Stomach smooth muscle (tissue), 2 donors: ENCODE results near the gene SMARCA1.

Experiments
- H3K27ac ChIP-seq: one replicate; pipeline ENCODE4 v1.7.0; 2013; ENCODE audit warnings: mild to moderate bottlenecking, low read length, inconsistent platforms
- H3K27me3 ChIP-seq, 2 donors: one replicate each; pipeline ENCODE4 v1.7.0; 2013; ENCODE audit warnings: low read length in 2 of 2; ENCODE audit not compliant: insufficient read depth in 2 of 2, control insufficient read depth in 1 of 2
- H3K36me3 ChIP-seq, 2 donors: one replicate each; pipeline ENCODE4 v1.7.0; 2013; ENCODE audit warnings: low read length in 2 of 2; ENCODE audit not compliant: control insufficient read depth in 2 of 2, insufficient read depth in 2 of 2
- H3K4me1 ChIP-seq: one replicate; pipeline ENCODE4 v1.7.0; 2013; ENCODE audit warnings: low read length; ENCODE audit not compliant: control insufficient read depth, insufficient read depth
- H3K4me3 ChIP-seq, 2 donors: one replicate each; pipeline ENCODE4 v1.7.0; 2013; ENCODE audit warnings: low read length in 2 of 2
- H3K9ac ChIP-seq, 2 donors: one replicate each; pipeline ENCODE4 v1.7.0; 2013; ENCODE audit warnings: low read length in 2 of 2, mild to moderate bottlenecking in 1 of 2
- H3K9me3 ChIP-seq, 2 donors: one replicate each; pipeline ENCODE4 v1.7.0; 2013; ENCODE audit warnings: low read length in 2 of 2; ENCODE audit not compliant: control insufficient read depth in 2 of 2
- donor health status: healthy.
- donor health status: Pancreatic carcinoma.

SMARCA1 gene

DNA sequence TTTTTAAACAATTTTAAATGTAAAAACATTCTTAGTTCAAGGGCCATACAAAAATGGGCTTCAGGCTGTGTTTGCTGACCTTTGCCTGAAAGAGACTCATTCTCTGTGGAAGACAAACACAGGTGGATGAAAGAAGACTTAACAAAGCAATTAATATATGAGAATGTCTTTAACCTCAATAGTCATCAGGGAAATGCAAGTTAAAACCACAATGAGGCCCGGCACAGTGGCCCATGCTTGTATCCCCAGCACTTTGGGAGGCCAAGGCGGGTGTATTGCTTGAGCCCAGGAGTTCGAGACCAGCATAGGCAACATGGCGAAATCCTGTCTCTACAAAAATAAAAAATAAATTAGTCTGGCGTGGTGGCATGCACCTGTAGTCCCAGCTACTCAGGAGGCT is 7.1 kb upstream of the SMARCA1 start:
- Histone ChIP-seq H3K36me3 (no peaks in the 10 kb centered on the region), H3K4me3 (no peak overlapping the region), H3K27me3 (no peaks in the 10 kb centered on the region), H3K27ac (no peak overlapping the region), H3K4me1 (no peaks in the 10 kb centered on the region), H3K9me3 (no peaks in the 10 kb centered on the region), H3K9ac (no peak overlapping the region)

DNA sequence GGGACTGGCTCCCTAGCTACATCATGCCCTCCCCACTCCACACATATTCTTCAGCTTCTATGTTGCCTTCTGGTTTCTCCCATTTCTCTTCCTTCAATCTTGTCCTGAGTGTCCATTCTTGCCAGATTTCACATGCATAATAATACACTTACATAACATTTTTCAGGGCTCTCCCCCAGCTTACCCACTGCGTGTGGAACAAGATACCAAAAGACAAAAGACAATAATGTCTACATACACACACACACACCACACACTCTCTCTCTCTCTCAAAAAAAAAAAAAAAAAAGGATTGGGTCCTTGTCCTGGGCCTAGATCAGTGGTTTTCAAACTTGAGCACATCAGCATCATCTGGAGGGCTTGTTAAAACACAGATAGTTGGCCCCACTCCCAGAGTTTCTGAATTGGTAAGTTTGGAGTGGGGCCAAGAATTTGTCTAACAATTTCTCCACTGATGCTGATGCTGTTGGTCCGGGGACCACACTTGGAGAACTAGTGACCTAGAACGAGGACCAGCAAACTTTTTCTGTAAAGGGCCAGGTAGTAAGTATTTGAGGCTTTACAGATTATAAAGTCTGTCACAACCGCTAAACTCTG is 6.5 kb upstream of the SMARCA1 start:
- Histone ChIP-seq H3K27ac (no peak overlapping the region), H3K9me3 (no peaks in the 10 kb centered on the region), H3K4me1 (no peaks in the 10 kb centered on the region), H3K27me3 (no peaks in the 10 kb centered on the region), H3K4me3 (no peak overlapping the region), H3K9ac (no peak overlapping the region), H3K36me3 (no peaks in the 10 kb centered on the region)

DNA sequence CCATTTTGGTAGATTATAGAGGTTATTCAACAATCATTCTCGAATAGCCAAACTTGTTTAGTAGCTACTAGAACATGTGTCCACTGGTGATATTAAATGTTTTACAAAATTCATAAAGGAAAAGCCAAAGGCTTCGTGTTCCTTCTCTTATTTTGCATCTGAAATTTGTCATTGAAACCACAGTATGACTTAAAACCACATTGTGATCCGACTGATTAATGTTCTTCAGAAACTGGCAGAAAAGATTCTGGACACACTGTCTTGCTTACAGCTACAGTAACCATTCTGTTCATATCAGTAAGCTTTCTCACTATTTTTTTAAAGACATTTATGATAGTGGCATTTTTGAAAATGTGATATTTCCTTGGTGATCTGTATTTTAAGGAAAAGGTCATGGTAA is 2.6 kb upstream of the SMARCA1 start:
- no peak overlapping the region for H3K9ac ChIP-seq
- no peak overlapping the region for H3K4me3 ChIP-seq
- H3K36me3 ChIP-seq = no peaks in the 10 kb centered on the region
- H3K4me1 ChIP-seq = no peaks in the 10 kb centered on the region
- H3K9me3 ChIP-seq = no peaks in the 10 kb centered on the region
- no peaks in the 10 kb centered on the region for H3K27me3 ChIP-seq
- no peak overlapping the region for H3K27ac ChIP-seq

DNA sequence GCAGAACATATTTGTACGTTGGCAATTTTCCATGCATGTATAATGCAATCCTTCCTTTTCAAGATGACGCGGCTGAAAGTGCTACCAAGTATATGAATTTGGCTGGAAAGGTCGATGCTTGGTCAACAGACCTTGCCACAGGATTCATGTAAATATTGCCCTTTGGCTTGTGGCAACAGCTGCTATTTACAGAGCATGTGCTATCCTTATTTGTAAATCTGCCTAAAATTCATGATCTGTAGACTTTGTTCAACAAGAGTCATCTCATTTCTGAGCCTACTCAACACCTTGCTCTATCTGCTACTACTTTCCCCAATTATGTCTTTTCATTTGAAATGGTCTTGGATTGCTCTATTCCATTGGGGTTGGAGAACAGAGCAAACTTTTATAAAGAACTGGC is 1.9 kb upstream of the SMARCA1 start:
- Histone ChIP-seq H3K4me3 (no peak overlapping the region), H3K9ac (no peak overlapping the region), H3K27ac (no peak overlapping the region), H3K27me3 (no peaks in the 10 kb centered on the region), H3K4me1 (no peaks in the 10 kb centered on the region), H3K36me3 (no peaks in the 10 kb centered on the region), H3K9me3 (no peaks in the 10 kb centered on the region)

DNA sequence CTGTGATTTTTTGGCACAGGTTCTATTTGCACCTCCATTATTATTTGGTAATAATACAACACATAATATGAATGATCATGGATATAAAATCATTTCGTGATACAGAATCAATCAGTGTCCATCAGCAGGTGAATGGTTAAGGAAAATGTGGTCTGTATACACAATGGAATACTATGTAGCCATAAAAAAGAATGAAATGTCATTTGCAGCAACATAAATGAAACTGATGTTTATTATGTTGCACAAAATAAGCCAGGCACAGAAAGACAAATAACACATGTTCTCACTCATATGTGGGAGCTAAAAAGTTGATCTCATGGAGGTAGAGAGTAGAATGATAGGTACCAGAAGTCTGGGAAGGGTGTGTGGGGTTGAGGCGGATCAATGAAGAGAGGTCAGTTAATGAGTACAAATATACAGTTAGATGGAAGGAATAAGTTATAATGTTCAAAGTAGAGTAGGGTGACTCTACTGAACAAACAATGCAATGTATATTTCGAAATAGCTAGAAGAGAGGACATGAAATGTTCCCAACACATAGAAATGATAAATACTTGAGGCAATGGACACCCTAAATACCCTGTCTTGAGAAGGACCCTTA is 1.1 kb upstream of the SMARCA1 start:
- Histone ChIP-seq H3K36me3 (no peaks in the 10 kb centered on the region), H3K27me3 (no peaks in the 10 kb centered on the region), H3K4me1 (no peaks in the 10 kb centered on the region), H3K9ac (no peak overlapping the region), H3K9me3 (no peaks in the 10 kb centered on the region), H3K27ac (no peak overlapping the region), H3K4me3 (no peak overlapping the region)

DNA sequence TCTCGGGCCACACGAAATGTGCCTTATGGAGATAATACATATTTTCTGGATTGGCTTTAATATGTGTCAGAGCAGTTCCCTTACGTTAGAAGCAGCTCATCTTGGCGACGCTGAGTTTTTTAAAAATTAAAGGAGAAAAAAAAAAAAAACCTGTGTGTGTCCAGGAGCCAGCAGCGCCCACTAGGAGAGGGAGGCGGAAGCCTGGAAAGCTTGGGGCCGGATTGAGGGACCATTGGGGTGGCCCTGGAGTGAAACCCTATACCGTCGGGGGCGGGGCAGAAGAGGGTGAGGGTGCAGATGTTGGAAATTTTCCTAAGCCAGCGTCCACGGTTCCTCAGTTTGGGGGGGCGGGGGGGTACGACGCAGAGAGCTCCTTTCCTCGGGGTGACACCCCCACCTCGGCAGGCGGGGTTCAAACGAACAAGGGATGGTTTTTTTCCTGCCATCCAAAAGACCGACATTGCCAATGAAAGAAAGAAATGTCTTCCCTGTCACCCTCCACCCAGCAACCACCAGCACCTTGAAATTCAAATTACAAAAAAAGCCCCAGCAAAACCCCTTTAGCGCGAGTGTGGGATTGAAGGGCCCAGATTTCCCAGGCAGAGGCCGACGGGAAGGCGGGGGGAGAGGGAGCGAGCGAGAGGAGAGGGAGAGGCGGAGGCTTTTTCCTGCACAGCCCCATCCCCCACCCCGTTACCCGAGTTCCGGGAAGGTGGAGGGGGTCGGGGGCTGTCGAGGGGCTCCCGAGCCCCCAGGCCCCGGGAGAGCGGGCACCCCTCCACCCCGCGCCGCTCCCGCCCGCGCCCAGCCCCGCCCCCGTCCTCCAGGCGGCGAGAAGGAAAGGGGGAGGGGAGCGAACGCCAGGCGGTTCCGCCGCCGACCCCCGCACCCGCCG is 859 bp downstream of the SMARCA1 start:
- Histone ChIP-seq H3K9ac (peak overlapping the region; percentile 77 to 79), H3K9me3 (no peaks in the 10 kb centered on the region), H3K4me1 (no peaks in the 10 kb centered on the region), H3K27me3 (no peaks in the 10 kb centered on the region), H3K4me3 (peak overlapping the region; percentile 66 to 73), H3K27ac (peak overlapping the region; percentile 86), H3K36me3 (no peaks in the 10 kb centered on the region)

DNA sequence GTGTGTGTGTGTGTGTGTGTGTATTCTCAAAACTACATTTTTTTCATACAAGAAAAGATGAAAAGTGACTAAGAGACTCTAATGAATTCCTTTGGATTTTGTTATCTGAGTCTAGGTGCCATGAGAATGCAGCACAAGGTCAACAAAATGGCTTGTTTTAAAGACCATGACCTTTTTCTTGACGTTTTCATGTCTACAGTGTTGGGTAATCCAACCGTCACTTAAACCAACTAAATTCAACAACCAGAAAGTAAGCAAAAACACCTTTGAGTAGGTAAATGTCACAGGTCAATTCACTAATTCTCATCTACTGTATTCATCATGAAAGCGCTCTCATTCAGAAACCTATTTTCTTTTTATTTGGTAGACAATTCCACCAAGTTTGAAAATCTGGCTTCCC is 3.1 kb downstream of the SMARCA1 start:
- no peak overlapping the region for H3K27ac ChIP-seq
- H3K9me3 ChIP-seq = no peaks in the 10 kb centered on the region
- no peak overlapping the region for H3K9ac ChIP-seq
- no peak overlapping the region for H3K4me3 ChIP-seq
- peaks cover 0 to 1% of the 10 kb centered on the region in 2 donors for H3K36me3 ChIP-seq
- H3K27me3 ChIP-seq = no peaks in the 10 kb centered on the region
- H3K4me1 ChIP-seq = no peaks in the 10 kb centered on the region

DNA sequence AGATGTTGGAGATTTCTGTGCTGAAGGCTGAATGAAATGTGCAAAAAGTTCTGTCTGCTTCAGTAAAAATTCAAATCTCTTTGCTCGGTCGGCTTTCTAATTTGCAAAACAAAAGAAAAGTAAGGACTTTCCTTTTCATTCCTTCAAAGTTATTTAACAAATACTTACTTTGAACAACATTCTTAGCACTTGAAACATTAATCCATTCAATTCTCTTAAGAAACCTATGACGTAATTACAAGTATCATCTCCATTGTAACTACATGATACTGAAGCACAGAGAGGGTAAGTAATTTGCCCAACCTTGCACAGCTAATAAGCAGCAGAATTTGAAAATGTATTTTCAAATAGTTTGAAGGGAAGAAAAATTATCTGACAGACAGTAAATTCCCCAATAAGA is 6.9 kb downstream of the SMARCA1 start:
- Histone ChIP-seq H3K4me3 (no peak overlapping the region), H3K36me3 (peaks cover 0 to 3% of the 10 kb centered on the region in 2 donors), H3K27ac (no peak overlapping the region)

DNA sequence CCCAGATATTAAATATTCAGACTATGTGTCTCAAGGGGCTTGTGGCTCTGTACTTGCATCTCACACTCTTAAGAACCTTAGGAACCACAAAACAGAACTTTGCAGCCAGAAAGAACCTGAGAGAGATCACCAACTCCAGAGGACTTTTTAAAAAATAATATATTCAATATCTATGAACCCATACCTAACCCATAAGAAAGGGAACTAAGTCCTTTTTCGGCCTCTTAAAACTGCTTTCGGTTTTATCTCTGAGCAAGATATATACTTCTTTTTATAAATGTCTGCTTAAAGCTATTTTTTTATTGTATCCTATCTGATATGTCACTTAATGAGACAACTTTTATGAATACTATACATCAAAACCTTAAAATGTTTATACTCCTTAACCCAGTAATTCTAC is 10.9 kb downstream of the SMARCA1 start:
- H3K36me3 ChIP-seq = peaks cover 0 to 3% of the 10 kb centered on the region in 2 donors
- H3K27me3 ChIP-seq = no peaks in the 10 kb centered on the region
- no peak overlapping the region for H3K27ac ChIP-seq
- no peaks in the 10 kb centered on the region for H3K9me3 ChIP-seq
- no peaks in the 10 kb centered on the region for H3K4me1 ChIP-seq
- H3K9ac ChIP-seq = no peak overlapping the region
- no peak overlapping the region for H3K4me3 ChIP-seq

More for the DNA sequence above, 6.9 kb downstream of the SMARCA1 start:
- H3K4me1 ChIP-seq = no peaks in the 10 kb centered on the region
- H3K9ac ChIP-seq = no peak overlapping the region
- H3K27me3 ChIP-seq = no peaks in the 10 kb centered on the region
- no peaks in the 10 kb centered on the region for H3K9me3 ChIP-seq

DNA sequence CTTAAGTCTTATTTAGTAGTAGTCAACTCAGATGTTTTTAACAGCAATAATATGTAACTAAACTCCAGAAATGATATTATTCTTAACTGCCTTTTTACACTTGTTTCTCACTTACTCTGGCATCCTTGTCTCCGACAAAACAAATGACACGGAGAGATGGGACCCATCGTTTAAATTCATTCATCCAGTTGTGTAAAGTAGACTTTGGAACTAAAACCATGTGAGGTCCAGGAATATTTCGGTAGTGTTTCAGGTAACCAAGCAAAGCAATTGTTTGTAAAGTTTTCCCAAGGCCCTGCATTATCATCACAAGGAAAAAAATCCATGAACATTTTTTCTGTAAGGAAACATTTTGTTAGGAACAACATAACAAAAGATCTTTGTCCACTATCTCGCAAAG is 11.6 kb downstream of the SMARCA1 start:
- Histone ChIP-seq H3K27ac (no peak overlapping the region), H3K27me3 (no peaks in the 10 kb centered on the region), H3K9me3 (no peaks in the 10 kb centered on the region), H3K36me3 (peaks cover 0 to 3% of the 10 kb centered on the region in 2 donors), H3K4me3 (no peak overlapping the region), H3K9ac (no peak overlapping the region), H3K4me1 (no peaks in the 10 kb centered on the region)

DNA sequence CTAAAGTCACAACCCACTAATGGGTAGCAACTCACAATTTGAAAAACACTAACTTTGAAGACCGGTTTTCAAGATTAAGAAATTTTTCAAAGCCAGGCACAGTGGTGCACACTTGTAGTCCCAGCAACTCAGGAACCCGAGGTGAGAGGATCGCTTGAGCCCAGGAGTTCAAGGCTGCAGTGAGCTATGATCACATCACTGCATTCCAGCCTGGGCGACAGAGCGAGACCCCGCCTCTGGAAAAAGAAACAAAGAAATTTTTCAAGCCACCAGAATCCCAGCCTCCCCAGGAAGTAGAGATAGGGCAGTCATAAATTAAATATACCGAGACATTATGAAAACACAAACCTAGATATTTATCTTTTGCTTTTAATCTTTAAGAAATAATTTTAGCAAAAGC is 13.0 kb downstream of the SMARCA1 start:
- no peaks in the 10 kb centered on the region for H3K4me1 ChIP-seq
- H3K9ac ChIP-seq = no peak overlapping the region
- no peak overlapping the region for H3K4me3 ChIP-seq
- no peaks in the 10 kb centered on the region for H3K27me3 ChIP-seq
- peaks cover 0 to 3% of the 10 kb centered on the region in 2 donors for H3K36me3 ChIP-seq
- H3K9me3 ChIP-seq = no peaks in the 10 kb centered on the region
- H3K27ac ChIP-seq = no peak overlapping the region
